ENCODE measurements around the gene TXNRD3.
"Not testable (repeated sequence)": the region's sequence is repeated elsewhere in the genome, so short reads cannot be mapped to it uniquely, and the experiment has no call there.

Gene TXNRD3

GRCh38 chr3:126638790-126639189 lies 16.1 kb downstream of the TXNRD3 start:
- DNase-seq = no peak

DNA sequence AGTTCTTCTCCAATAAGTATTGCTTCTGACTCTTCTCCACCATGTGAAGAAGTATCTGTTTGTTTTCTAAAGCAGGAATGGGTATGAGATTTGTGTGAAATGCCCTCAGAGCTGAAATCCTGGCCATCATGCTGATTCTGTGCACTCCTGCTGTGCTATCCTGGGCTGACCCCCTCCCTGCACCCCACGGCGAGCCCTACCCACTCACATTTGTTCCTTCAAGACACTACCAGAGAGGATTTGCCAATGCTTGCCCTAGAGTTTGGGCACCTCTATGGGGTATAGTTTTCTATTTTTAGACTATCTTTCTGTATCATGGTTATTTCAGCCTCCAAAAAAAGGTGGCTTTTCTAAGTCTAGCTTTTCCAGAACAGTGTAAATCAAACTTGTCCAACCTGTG lies 18.5 kb downstream of the TXNRD3 start:
- DNase-seq = no peak

- DNase-seq = no peak
These were observed 20.1 kb downstream of the TXNRD3 start for GRCh38 chr3:126634803-126635202.

DNA sequence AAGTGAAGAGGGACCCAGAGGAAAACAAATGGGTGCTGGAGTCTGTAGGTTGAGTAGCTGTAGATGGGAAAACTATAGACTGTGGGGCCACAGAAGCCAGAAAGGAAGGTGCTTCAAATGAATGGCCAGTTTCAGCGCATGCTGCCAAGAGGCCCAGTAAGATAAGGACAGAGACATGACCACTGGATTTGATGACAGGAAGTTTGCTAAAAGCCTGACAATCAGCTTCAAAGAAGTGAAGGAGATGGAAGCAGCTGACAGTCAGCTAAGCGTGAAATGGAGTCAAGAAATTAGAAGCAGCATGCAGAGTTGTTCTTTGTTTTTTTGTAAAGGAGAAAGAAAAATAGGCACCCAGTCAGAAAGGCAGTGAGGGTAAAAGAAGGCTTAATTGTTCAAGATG lies 24.9 kb downstream of the TXNRD3 start:
- DNase-seq = no peak

- DNase-seq = not testable (repeated sequence)
These were observed 29.2 kb downstream of the TXNRD3 start for GRCh38 chr3:126625735-126626134.

DNA sequence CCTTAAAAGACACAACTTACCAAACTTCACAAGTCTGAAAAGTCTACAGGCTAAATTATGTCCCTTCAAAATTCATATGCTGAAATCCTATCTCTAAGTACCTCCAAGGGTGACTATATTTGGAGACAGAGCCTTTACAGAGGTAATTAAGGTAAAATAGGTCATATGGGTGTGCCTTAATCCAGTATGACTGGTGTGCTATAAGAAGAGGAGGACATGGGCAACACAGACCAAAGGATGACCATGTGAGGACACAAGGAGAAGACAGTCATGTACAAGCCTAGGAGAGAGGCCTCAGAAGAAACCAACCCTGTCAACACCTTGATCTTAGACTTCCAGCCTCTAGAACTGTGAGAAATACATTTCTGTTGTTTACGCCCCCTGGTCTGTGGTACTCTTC lies 32.2 kb downstream of the TXNRD3 start:
- no peak for DNase-seq

- DNase-seq = no peak
These were observed 33.1 kb downstream of the TXNRD3 start for GRCh38 chr3:126621627-126622345.

GRCh38 chr3:126621171-126621570 lies 33.8 kb downstream of the TXNRD3 start:
- DNase-seq = no peak

- DNase-seq = no peak
These were observed 34.2 kb downstream of the TXNRD3 start for GRCh38 chr3:126620738-126621137.

- DNase-seq = no peak
These were observed 36.2 kb downstream of the TXNRD3 start for GRCh38 chr3:126618760-126619159.

DNA sequence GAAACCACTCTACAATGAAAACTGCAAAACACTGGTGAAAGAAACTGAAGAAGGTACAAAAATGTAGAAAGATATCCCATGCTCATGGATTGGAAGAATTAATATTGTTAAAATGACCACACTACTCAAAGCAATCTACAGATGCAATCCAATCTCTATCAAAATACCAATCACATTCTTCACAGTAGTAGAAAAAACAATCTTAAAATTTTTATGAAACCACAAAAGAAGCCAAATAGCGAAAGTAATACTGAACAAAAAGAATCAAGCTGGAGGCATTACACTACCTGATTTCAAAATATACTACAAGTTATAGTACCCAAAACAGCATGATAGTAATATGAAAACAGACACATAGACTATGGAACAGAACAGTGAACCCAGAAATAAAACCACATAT lies 36.9 kb downstream of the TXNRD3 start:
- no peak for DNase-seq

- DNase-seq = no peak
These were observed 37.4 kb downstream of the TXNRD3 start for GRCh38 chr3:126617571-126617970.

- DNase-seq = no peak
These were observed 38.0 kb downstream of the TXNRD3 start for GRCh38 chr3:126616931-126617330.

- peak; percentile 24 for DNase-seq
These were observed 41.3 kb downstream of the TXNRD3 start for GRCh38 chr3:126613479-126614188.

DNA sequence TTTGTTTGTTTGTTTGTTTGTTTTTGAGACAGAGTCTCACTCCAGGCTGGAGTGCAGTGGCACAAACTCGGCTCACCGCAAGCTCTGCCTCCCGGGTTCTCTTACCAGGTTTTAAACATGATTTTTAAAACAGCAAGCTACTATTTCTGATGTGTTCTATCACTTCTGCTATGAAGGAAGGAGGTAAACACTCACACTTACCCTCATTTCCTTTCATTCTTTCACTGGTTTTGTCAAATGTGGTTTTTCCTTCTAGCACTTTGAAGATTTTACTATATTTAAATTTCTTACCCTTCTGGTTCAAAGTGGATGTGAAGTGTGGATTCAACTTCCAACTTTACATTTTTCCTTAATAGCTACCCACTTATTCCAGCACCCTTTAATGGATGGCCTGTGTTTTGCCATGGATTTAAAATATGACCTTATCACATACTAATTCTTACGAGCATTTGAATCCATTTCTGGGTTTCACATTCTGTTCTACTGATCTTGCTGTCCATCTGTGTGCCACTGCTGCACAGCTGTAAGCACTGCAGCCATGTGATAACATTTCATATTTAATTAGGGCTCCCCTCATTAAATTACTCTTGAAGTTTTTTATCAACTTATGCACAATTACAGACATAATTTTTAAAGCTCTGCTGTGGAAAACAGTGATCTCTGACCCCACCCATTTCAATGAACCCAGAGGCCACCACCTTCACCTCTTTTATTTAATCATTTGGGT lies 42.3 kb downstream of the TXNRD3 start:
- DNase-seq = no peak

- no peak for DNase-seq
These were observed 45.0 kb downstream of the TXNRD3 start for GRCh38 chr3:126609909-126610308.

DNA sequence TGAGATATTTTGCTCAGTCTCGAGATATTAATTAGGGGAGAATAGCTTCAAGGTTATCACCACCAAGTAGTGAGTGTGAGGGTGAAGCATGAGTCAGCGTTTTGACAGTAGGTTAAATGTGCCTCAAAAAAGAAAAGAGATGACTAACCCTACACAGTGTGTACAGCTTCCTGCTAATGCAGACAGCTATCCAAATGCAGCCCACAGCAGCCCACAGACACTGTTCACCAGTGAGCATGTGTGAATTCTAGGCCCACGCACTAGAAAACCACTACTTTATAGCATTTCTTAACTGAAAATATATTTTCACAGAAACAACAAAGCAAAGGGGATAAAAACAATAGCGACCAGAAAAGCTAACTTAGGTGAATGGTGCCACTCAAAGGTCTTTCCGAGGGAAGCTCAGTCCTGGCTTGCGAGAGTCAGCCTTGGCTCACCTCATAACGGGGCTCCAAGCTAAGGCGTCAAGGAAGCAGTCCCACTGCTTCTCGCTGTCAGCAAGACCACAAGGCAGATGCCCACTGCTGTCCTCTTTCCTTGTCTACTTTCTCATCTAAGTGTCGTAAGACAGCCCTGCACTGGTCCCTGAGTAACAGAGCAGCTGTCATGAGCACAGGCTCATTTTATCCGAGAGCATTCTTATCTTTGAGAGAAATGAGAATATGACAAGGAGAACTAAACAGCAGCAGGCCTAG lies 47.6 kb downstream of the TXNRD3 start:
- peak; percentile 73 for DNase-seq

DNA sequence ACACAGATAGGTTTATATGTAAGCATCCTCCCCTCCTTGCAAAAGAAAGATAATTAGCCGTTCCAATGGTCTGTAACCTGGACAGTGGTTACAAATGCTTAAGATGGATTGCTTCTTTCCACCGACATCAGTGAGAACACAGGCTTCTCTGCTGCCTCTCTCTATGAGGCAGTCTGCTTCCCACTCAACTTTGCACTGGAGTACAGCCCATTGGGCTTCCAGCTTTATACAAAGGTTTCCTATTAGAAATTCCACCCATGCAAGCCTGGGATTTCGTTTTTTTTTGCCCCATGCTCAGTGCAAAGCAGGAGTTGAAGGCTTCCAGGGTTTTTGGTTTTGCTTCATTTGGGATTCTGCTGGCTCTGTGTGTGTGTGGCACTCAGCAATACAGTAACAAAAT lies 48.9 kb downstream of the TXNRD3 start:
- DNase-seq = no peak

GRCh38 chr3:126604691-126605090 lies 50.2 kb downstream of the TXNRD3 start:
- DNase-seq = no peak

- DNase-seq = no peak
These were observed 55.8 kb downstream of the TXNRD3 start for GRCh38 chr3:126599101-126599500.

GRCh38 chr3:126595479-126595878 lies 59.4 kb downstream of the TXNRD3 start:
- not testable (repeated sequence) for DNase-seq

DNA sequence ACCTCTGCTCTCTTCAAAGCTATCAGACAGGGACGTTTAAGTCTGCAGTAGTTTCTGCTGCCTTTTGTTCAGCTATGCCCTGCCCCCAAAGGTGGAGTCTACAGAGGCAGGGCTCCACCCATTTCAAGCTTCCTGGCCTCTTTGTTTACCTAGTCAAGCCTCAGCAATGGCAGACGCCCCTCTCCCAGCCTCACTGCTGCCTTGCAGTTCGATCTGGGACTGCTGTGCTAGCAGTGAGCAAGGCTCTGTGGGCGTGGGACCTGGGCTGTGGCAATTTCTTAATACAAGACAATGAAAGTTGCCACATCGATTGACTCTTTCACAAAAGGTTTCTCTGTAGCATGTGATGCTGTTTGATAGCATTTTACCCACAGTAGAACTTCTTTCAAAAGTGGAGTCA lies 63.4 kb downstream of the TXNRD3 start:
- DNase-seq = not testable (repeated sequence)

- DNase-seq = no peak
These were observed 72.6 kb downstream of the TXNRD3 start for GRCh38 chr3:126582311-126582710.
